ENCODE results near the gene HDAC8. TPM values are rescaled to one million over a fixed set of nuclear protein-coding genes. Genes with fewer than 3 reads are reported as not detected.

The HDAC8 gene
- total RNA-seq, 1 experiment from 2014 or later: 33.5 TPM

DNA sequence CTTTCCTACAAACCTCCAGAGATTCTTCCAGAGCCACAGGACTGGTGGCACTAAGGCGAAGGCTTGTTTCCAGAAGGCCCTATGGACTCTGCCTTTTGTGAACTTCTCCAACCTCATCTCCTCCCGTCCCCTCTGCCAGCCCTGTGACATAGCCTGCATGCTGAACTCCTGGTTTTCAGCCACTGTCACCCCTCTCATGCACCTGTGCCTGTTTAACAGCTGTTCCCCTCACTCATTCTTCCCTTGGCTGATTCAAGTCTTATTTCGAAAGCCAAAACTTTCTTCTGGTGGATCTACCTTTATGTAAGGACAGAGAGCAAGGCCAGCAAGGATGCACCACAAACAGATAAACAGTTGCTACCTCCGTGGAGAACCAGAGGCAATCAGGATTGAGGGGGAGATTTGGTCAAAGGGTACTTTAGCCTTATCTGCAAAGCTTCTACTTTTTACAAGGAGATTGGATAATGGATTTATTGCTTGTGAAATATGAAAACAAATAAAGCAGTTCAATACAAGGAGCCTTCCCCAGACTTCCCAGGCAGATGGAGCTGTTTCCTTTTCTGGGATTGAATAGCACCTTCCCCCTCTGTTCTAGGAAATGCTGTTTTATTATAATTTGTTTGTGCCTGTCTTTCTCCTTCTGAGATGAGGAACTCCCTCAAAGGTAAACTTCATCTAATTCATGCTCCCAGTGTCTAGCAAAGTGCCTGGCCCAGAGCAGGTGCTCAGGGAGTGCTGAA, 272.6 kb downstream of the HDAC8 start:
- in situ Hi-C loops (cut with HindIII; ENCODE audit: low pct_unique_long_range_greater_than_20kb, low sequenced_read_pairs): no loop called here
- intact Hi-C loops (cut with micrococcal nuclease; ENCODE audit: unreplicated experiment): no loop called here
- no peak for TF ChIP-seq POLR2AphosphoS5 (IDR thresholded peaks at IDR 0.05; ENCODE audit: low read depth, low read length)
- no peak for TF ChIP-seq TCF7L2 (IDR thresholded peaks at IDR 0.05; ENCODE audit: low read depth, low read length)
- TF ChIP-seq, protein P1, sequence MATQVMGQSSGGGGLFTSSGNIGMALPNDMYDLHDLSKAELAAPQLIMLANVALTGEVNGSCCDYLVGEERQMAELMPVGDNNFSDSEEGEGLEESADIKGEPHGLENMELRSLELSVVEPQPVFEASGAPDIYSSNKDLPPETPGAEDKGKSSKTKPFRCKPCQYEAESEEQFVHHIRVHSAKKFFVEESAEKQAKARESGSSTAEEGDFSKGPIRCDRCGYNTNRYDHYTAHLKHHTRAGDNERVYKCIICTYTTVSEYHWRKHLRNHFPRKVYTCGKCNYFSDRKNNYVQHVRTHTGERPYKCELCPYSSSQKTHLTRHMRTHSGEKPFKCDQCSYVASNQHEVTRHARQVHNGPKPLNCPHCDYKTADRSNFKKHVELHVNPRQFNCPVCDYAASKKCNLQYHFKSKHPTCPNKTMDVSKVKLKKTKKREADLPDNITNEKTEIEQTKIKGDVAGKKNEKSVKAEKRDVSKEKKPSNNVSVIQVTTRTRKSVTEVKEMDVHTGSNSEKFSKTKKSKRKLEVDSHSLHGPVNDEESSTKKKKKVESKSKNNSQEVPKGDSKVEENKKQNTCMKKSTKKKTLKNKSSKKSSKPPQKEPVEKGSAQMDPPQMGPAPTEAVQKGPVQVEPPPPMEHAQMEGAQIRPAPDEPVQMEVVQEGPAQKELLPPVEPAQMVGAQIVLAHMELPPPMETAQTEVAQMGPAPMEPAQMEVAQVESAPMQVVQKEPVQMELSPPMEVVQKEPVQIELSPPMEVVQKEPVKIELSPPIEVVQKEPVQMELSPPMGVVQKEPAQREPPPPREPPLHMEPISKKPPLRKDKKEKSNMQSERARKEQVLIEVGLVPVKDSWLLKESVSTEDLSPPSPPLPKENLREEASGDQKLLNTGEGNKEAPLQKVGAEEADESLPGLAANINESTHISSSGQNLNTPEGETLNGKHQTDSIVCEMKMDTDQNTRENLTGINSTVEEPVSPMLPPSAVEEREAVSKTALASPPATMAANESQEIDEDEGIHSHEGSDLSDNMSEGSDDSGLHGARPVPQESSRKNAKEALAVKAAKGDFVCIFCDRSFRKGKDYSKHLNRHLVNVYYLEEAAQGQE (IDR thresholded peaks at IDR 0.05; ENCODE audit: insufficient read depth in 1 of 2, low read depth in 2 of 2, low read length in 1 of 2): no peak
- TF ChIP-seq, protein P2, sequence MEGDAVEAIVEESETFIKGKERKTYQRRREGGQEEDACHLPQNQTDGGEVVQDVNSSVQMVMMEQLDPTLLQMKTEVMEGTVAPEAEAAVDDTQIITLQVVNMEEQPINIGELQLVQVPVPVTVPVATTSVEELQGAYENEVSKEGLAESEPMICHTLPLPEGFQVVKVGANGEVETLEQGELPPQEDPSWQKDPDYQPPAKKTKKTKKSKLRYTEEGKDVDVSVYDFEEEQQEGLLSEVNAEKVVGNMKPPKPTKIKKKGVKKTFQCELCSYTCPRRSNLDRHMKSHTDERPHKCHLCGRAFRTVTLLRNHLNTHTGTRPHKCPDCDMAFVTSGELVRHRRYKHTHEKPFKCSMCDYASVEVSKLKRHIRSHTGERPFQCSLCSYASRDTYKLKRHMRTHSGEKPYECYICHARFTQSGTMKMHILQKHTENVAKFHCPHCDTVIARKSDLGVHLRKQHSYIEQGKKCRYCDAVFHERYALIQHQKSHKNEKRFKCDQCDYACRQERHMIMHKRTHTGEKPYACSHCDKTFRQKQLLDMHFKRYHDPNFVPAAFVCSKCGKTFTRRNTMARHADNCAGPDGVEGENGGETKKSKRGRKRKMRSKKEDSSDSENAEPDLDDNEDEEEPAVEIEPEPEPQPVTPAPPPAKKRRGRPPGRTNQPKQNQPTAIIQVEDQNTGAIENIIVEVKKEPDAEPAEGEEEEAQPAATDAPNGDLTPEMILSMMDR (IDR thresholded peaks at IDR 0.05): no peak
- TF ChIP-seq SIN3A (IDR thresholded peaks at IDR 0.05; ENCODE audit: borderline replicate concordance, insufficient read depth, low read depth, low read length): no peak
- Histone ChIP-seq H3K27me3 (ENCODE audit: control insufficient read depth, insufficient read depth, low read length) (no peaks in the 10 kb centered on the region; the same call in 1 of the 2 replicates), H3K27ac (ENCODE audit: low read length) (no peak overlapping the region), H3K36me3 (ENCODE audit: control insufficient read depth, insufficient read depth, low read length) (no peaks in the 10 kb centered on the region), H3K4me1 (ENCODE audit: control insufficient read depth, insufficient read depth, low read length) (no peaks in the 10 kb centered on the region), H3K4me3 (ENCODE audit: low read depth in 2 of 2, low read length in 2 of 2) (no peak overlapping the region), H3K9me3 (ENCODE audit: control insufficient read depth, insufficient read depth, low read depth, low read length) (no peaks in the 10 kb centered on the region)
- BruUV-seq (replicated peaks): no TSS peak
- ATAC-seq: no peak
- CTCF ChIA-PET: no interaction called here
- DNase-seq (ENCODE audit: low read depth, low spot score): no peak
- POLR2A ChIA-PET: no interaction called here

DNA sequence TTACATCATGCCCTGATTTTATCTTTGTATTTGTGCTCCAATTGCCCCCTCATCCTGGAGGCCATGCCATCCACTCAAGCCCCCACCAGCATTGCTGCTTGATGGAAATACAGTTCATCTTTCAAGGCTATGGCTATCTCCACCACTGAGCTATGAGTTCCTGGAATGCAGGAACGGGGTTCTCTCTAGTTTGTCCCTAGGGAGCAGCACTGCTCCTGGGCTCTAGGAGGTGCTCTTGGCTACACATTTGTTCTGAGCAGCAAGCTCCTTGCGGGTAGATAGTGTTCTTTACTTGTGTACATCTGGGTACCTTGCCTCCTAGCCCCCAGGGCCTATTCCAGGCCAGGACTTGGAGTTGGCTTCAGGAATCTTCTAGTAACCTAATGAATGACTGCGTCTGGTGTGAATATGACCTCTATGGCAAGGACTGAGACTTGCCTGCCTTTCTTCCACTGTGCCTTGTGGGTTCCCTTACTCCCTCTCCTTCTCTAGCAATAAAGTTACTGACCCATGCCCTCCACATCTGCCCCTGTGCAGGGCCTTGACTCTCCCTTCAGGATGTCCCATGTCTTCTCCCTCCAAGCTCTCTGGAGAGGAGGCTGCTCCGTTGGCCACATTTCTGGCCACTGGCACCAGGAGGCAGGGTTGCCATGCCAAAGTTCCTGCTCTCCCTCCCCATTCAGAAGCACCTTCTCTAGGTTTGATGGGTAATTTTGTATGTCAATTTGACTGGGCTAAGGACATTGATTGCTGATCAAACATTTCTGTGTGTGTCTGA, 274.5 kb downstream of the HDAC8 start:
- no peak overlapping the region for H3K4me3 ChIP-seq (ENCODE audit: low read depth in 2 of 2, low read length in 2 of 2)
- ATAC-seq: peak; percentile 74
- ChIA-PET POLR2A (interaction anchor here (0.6 kb wide), 1 partner anchor 234 kb away, joined by 3 read pairs; no protein-coding TSS in a partner anchor), CTCF (interaction anchor here (0.5 kb wide), 1 partner anchor 242 kb away, joined by 3 read pairs; no protein-coding TSS in a partner anchor)
- no peak for TF ChIP-seq POLR2AphosphoS5 (IDR thresholded peaks at IDR 0.05; ENCODE audit: low read depth, low read length)
- TF ChIP-seq, protein P1 (IDR thresholded peaks at IDR 0.05; ENCODE audit: insufficient read depth in 1 of 2, low read depth in 2 of 2, low read length in 1 of 2): no peak
- TF ChIP-seq, protein P2 (IDR thresholded peaks at IDR 0.05): peak; percentile 58
- no peak for TF ChIP-seq SIN3A (IDR thresholded peaks at IDR 0.05; ENCODE audit: borderline replicate concordance, insufficient read depth, low read depth, low read length)
- intact Hi-C loops (cut with micrococcal nuclease; ENCODE audit: unreplicated experiment): no loop called here
- H3K9me3 ChIP-seq (ENCODE audit: control insufficient read depth, insufficient read depth, low read depth, low read length): no peaks in the 10 kb centered on the region
- no peak overlapping the region for H3K27ac ChIP-seq (ENCODE audit: low read length)
- DNase-seq (ENCODE audit: low read depth, low spot score): no peak
- H3K36me3 ChIP-seq (ENCODE audit: control insufficient read depth, insufficient read depth, low read length): no peaks in the 10 kb centered on the region
- no peaks in the 10 kb centered on the region for H3K27me3 ChIP-seq (ENCODE audit: control insufficient read depth, insufficient read depth, low read length)
- in situ Hi-C loops (cut with HindIII; ENCODE audit: low pct_unique_long_range_greater_than_20kb, low sequenced_read_pairs): no loop called here
- no peaks in the 10 kb centered on the region for H3K4me1 ChIP-seq (ENCODE audit: control insufficient read depth, insufficient read depth, low read length)
- no TSS peak for BruUV-seq (replicated peaks)
